ENCODE results near the gene VAMP2. TPM values are rescaled to one million over a fixed set of nuclear protein-coding genes. Genes with fewer than 3 reads are reported as not detected.
A peak's percentile ranks its signal among the peaks of the same experiment; 100 is the strongest.

VAMP2 gene
- total RNA-seq, 2 experiments from 2014 or later, result 30.0 to 33.7 TPM

DNA sequence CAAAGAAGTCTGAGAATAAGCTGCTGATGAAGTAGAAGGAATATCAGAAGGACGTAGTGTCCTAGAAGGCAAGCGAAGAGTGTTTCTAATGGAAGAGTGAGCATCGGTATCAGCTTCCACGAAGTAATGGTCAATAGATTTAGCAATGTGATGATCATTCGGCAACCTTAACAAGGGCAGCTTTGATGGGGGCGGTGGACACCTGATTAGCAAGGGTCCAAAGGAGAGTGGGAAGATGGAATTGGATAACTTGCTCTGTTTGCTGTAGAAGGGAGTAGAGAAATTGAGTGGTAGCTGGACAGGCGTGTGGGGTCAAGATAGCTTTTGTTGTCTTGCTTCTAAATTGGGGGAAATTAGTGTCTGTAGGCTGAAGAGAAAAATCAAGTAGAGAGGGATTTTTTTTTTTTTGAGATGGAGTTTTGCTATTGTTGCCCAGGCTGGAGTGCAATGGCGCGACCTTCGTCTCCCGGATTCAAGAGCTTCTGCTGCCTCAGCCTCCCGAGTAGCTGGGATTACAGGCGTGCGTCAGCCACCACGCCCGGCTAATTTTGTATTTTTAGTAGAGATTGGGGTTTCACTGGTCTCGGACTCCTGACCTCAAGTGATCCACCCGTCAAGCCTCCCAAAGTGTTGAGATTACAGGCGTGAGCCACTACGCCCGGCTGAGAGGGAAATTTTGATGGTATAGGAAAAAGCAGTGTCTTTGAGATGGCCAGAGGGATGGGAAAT, 24.9 kb downstream of the VAMP2 start:
- Mint-ChIP-seq H3K27ac (no peak overlapping the region), H3K4me1 (ENCODE audit: low read depth) (no peaks in the 10 kb centered on the region), H3K27me3 (peaks cover 3% of the 10 kb centered on the region), H3K9me3 (no peaks in the 10 kb centered on the region), H3K4me3 (no peak overlapping the region), H3K36me3 (ENCODE audit: low read depth) (peaks cover 21% of the 10 kb centered on the region)
- ChIA-PET POLR2A (interaction anchor here (0.7 to 12.8 kb wide), 12 partner anchors 9 to 112 kb away, joined by 3 to 228 read pairs (median 4); partner anchors contain the start of genes ALOXE3, AURKB, HES7 and PER1), CTCF (interaction anchor here (0.7 to 9.0 kb wide), 22 partner anchors 8 to 163 kb away, joined by 3 to 63 read pairs (median 6); partner anchors contain the start of genes ALOXE3, AURKB, CTC1 and HES7)
- intact Hi-C loops (cut with micrococcal nuclease), result loop anchor here (2.0 to 5.0 kb wide), 4 partner anchors 17 to 163 kb away; no protein-coding TSS in a partner anchor
- TF ChIP-seq, protein P1, sequence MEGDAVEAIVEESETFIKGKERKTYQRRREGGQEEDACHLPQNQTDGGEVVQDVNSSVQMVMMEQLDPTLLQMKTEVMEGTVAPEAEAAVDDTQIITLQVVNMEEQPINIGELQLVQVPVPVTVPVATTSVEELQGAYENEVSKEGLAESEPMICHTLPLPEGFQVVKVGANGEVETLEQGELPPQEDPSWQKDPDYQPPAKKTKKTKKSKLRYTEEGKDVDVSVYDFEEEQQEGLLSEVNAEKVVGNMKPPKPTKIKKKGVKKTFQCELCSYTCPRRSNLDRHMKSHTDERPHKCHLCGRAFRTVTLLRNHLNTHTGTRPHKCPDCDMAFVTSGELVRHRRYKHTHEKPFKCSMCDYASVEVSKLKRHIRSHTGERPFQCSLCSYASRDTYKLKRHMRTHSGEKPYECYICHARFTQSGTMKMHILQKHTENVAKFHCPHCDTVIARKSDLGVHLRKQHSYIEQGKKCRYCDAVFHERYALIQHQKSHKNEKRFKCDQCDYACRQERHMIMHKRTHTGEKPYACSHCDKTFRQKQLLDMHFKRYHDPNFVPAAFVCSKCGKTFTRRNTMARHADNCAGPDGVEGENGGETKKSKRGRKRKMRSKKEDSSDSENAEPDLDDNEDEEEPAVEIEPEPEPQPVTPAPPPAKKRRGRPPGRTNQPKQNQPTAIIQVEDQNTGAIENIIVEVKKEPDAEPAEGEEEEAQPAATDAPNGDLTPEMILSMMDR (IDR thresholded peaks at IDR 0.05), result no peak
- ATAC-seq (no peak), DNase-seq (no peak)

DNA sequence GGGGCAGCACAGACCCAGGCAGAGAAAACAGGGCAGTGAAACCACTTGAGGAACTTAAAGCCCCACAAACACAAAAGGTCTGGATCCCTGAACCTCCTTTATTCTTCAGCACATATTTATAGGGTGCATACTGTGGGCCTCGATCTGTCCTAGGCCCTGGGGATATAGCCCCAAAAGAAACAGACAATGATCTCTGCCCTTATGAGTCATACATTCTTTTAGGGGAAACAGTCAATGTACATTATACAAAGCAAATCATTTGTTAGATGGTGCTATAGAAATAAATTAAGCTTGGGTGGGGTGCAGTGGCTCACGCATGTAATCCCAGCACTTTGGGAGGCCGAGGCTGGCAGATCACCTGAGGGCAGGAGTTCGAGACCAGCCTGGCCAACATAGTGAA, 28.8 kb downstream of the VAMP2 start:
- CTCF ChIA-PET, result interaction anchor here (1.5 to 9.0 kb wide), 3 partner anchors 11 to 24 kb away, joined by 3 to 63 read pairs (median 11); partner anchors contain the start of gene ALOXE3
- no peak overlapping the region for H3K27ac Mint-ChIP-seq
- peaks cover 3% of the 10 kb centered on the region for H3K27me3 Mint-ChIP-seq
- ATAC-seq (no peak), DNase-seq (no peak)
- no peak overlapping the region for H3K4me3 Mint-ChIP-seq
- POLR2A ChIA-PET, result interaction anchor here (0.6 to 4.0 kb wide), 8 partner anchors 10 to 113 kb away, joined by 3 to 33 read pairs (median 4); partner anchors contain the start of gene HES7
- H3K9me3 Mint-ChIP-seq, result no peaks in the 10 kb centered on the region
- intact Hi-C loops (cut with micrococcal nuclease), result no loop called here
- no peaks in the 10 kb centered on the region for H3K36me3 Mint-ChIP-seq (ENCODE audit: low read depth)
- H3K4me1 Mint-ChIP-seq (ENCODE audit: low read depth), result peaks cover 3% of the 10 kb centered on the region
- TF ChIP-seq, protein P1 (IDR thresholded peaks at IDR 0.05), result no peak

DNA sequence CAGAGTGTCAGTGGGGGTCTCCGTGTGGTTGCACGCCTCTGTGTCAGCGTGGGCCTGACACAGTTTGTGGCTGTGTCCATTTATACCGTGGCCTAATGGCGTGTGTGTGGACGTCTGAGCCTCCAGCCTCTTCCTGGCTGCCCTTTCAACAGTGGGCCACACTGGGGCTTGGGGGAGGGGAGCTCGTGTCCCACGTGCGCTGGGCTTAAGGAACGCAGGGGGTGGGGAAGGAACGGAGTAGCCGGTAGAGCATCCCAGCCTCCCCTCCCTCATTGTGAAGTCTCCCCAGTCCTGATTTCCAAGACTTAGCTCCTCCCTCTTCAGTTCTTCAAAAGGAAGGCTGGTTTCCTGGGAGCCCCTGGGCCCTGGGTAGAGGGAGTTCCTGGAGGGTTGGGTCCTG, 29.3 kb downstream of the VAMP2 start:
- TF ChIP-seq, protein P1 (IDR thresholded peaks at IDR 0.05), result no peak
- Mint-ChIP-seq H3K9me3 (no peaks in the 10 kb centered on the region), H3K27me3 (peaks cover 3% of the 10 kb centered on the region), H3K36me3 (ENCODE audit: low read depth) (no peaks in the 10 kb centered on the region), H3K4me3 (no peak overlapping the region), H3K4me1 (ENCODE audit: low read depth) (peaks cover 3% of the 10 kb centered on the region), H3K27ac (no peak overlapping the region)
- intact Hi-C loops (cut with micrococcal nuclease), result no loop called here
- DNase-seq (no peak), ATAC-seq (no peak)
- ChIA-PET CTCF (interaction anchor here (1.0 to 9.0 kb wide), 3 partner anchors 14 to 59 kb away, joined by 3 to 63 read pairs (median 11); partner anchors contain the start of gene ALOXE3), POLR2A (interaction anchor here (0.6 to 4.0 kb wide), 7 partner anchors 9 to 114 kb away, joined by 3 to 33 read pairs (median 3); partner anchors contain the start of gene HES7)

DNA sequence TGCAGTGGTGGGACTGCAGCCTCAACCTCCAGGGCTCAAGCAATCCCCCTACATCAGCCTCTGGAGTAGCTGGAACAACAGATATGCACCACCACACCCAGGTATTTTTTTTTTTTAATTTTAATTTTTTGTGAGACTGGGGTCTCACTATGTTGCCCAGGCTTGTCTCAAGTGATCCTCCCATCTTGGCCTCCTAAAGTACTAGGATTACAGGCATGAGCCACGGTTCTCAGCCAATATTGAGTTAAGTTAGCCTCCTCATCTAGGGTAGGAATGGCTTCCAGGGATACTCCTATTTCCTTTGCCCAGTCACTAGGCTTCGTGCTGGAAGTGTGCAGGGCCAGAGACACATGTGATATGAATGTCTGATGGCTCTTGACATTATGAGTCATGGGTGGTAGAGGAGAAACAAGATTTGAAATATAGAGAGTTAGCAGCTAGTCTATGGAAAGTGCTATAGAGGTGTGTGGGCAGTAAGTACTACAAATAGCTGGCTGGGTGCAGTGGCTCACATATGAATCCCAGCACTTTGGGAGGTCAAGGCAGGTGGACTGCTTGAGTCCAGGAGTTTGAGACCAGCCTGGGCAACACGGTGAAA, 30.8 kb downstream of the VAMP2 start:
- POLR2A ChIA-PET, result interaction anchor here (4.0 kb wide), 1 partner anchor 41 kb away, joined by 33 read pairs; no protein-coding TSS in a partner anchor
- Mint-ChIP-seq H3K27me3 (peaks cover 6% of the 10 kb centered on the region), H3K4me1 (ENCODE audit: low read depth) (peaks cover 8% of the 10 kb centered on the region), H3K9me3 (no peaks in the 10 kb centered on the region), H3K27ac (no peak overlapping the region), H3K36me3 (ENCODE audit: low read depth) (no peaks in the 10 kb centered on the region), H3K4me3 (no peak overlapping the region)
- DNase-seq (no peak), ATAC-seq (peak; percentile 63)
- CTCF ChIA-PET, result interaction anchor here (0.7 to 1.1 kb wide), 2 partner anchors 9 to 13 kb away, joined by 3 read pairs; no protein-coding TSS in a partner anchor
- intact Hi-C loops (cut with micrococcal nuclease), result no loop called here
- TF ChIP-seq, protein P1 (IDR thresholded peaks at IDR 0.05), result no peak

Measured in activated CD8-positive, alpha-beta T cell treated with anti-CD3 and anti-CD28 coated beads for 36 hours (primary cell).